Measurements from ENCODE around the gene FAM83D.
A peak's percentile ranks its signal among the peaks of the same experiment; 100 is the strongest.

The FAM83D gene, protein sequence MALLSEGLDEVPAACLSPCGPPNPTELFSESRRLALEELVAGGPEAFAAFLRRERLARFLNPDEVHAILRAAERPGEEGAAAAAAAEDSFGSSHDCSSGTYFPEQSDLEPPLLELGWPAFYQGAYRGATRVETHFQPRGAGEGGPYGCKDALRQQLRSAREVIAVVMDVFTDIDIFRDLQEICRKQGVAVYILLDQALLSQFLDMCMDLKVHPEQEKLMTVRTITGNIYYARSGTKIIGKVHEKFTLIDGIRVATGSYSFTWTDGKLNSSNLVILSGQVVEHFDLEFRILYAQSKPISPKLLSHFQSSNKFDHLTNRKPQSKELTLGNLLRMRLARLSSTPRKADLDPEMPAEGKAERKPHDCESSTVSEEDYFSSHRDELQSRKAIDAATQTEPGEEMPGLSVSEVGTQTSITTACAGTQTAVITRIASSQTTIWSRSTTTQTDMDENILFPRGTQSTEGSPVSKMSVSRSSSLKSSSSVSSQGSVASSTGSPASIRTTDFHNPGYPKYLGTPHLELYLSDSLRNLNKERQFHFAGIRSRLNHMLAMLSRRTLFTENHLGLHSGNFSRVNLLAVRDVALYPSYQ

GRCh38 chr20:38926142-38926933 is at the start of gene FAM83D:
TSS of gene FAM83D (plus strand) at chr20:38926417. CDS start at chr20:38926443, 26 bp downstream.
- Mint-ChIP-seq H3K27me3 (no peaks in the 10 kb centered on the region), H3K4me1 (ENCODE audit: low read depth) (peaks cover 28% of the 10 kb centered on the region), H3K27ac (peak within 1 kb of the TSS; percentile 31), H3K36me3 (ENCODE audit: low read depth) (peaks cover 7% of the 10 kb centered on the region), H3K4me3 (peak within 1 kb of the TSS; percentile 87), H3K9me3 (no peaks in the 10 kb centered on the region)

DNA sequence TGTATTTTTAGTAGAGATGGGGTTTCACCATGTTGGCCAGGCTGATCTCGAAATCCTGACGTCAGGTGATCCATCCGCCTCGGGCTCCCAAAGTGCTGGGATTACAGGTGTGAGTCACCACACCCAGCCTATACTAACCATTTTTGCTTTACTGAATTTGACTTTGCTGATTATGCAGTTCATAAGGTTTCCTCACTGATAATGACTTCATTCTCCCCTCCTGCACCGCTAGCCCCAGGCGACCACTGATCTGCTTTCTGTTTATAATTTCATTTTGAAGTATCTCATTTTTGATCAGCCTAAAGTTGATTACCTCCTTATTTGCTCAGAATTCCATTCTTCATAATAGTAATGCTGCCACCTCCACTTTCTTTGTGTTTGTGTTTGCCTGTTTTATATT is 48.7 kb upstream of the FAM83D start:
- Mint-ChIP-seq H3K9me3 (no peaks in the 10 kb centered on the region), H3K4me3 (peak overlapping the region; percentile 30), H3K27me3 (no peaks in the 10 kb centered on the region), H3K36me3 (ENCODE audit: low read depth) (peaks cover 34% of the 10 kb centered on the region), H3K4me1 (ENCODE audit: low read depth) (peaks cover 97% of the 10 kb centered on the region), H3K27ac (peak overlapping the region; percentile 76)

DNA sequence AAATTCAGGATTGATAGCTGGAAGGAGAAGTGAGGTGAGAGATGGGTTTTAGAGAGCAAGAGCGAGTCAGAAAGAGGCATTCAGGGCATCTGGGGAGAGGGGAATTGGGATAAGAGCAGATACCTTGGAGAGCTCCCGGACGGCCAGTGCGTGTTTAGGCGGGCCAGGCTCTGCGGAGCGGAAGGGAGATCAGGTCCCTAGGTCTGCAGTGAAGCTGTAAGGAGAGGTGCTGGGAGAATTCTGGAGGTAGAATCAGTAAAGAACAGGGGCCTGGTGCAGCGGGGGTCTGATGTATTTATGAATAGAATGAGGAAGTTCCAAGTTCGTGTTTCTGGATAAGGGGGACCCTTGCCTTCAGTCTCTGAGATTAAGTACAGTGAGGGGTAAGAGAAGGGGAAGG is 47.4 kb upstream of the FAM83D start:
- peaks cover 35% of the 10 kb centered on the region for H3K36me3 Mint-ChIP-seq (ENCODE audit: low read depth)
- peaks cover 95% of the 10 kb centered on the region for H3K4me1 Mint-ChIP-seq (ENCODE audit: low read depth)
- H3K4me3 Mint-ChIP-seq: no peak overlapping the region
- peak overlapping the region; percentile 53 for H3K27ac Mint-ChIP-seq
- no peaks in the 10 kb centered on the region for H3K9me3 Mint-ChIP-seq
- no peaks in the 10 kb centered on the region for H3K27me3 Mint-ChIP-seq

- Mint-ChIP-seq H3K9me3 (no peaks in the 10 kb centered on the region), H3K27me3 (no peaks in the 10 kb centered on the region), H3K27ac (peak overlapping the region; percentile 73), H3K4me1 (ENCODE audit: low read depth) (peaks cover 78% of the 10 kb centered on the region), H3K4me3 (peak overlapping the region; percentile 45), H3K36me3 (ENCODE audit: low read depth) (peaks cover 35% of the 10 kb centered on the region)
Observed at GRCh38 chr20:38880952-38881735, 45.1 kb upstream of the FAM83D start.

DNA sequence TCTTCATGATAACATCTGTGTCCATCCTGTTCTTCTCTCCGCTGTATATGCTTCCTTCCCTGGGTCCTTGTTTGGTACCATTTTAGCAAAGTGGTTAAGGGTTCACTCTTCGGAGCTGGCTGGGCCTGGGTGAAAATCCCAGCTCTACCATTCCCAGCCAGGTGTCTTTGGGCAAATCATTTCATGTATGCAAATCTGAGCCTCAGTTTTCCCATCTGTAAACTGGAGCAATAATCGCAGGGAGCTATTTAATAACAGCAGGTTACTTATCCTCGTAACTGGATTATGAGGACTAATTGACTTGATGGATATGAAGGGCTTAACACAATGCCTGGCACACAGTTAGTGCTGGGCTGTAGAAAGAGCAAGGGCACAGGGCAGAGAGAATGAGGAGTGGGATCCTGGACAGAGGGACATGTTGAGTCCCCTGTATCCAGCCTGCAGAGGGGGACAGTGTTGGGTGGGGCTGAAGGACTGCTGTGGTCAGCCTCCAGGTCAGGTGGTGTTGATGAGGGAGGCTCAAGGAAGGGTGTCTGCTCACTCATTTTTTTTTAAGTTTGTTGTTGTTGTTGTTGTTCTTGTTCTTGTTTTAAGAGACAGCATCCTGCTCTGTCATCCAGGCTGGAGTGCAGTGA is 44.3 kb upstream of the FAM83D start:
- no peak overlapping the region for H3K4me3 Mint-ChIP-seq
- peak overlapping the region; percentile 73 for H3K27ac Mint-ChIP-seq
- H3K9me3 Mint-ChIP-seq: no peaks in the 10 kb centered on the region
- H3K27me3 Mint-ChIP-seq: no peaks in the 10 kb centered on the region
- H3K4me1 Mint-ChIP-seq (ENCODE audit: low read depth): peaks cover 74% of the 10 kb centered on the region
- peaks cover 38% of the 10 kb centered on the region for H3K36me3 Mint-ChIP-seq (ENCODE audit: low read depth)

GRCh38 chr20:38882600-38882999 is 43.6 kb upstream of the FAM83D start:
- H3K9me3 Mint-ChIP-seq: no peaks in the 10 kb centered on the region
- H3K27me3 Mint-ChIP-seq: no peaks in the 10 kb centered on the region
- no peak overlapping the region for H3K4me3 Mint-ChIP-seq
- H3K27ac Mint-ChIP-seq: peak overlapping the region; percentile 73
- peaks cover 43% of the 10 kb centered on the region for H3K36me3 Mint-ChIP-seq (ENCODE audit: low read depth)
- peaks cover 71% of the 10 kb centered on the region for H3K4me1 Mint-ChIP-seq (ENCODE audit: low read depth)

DNA sequence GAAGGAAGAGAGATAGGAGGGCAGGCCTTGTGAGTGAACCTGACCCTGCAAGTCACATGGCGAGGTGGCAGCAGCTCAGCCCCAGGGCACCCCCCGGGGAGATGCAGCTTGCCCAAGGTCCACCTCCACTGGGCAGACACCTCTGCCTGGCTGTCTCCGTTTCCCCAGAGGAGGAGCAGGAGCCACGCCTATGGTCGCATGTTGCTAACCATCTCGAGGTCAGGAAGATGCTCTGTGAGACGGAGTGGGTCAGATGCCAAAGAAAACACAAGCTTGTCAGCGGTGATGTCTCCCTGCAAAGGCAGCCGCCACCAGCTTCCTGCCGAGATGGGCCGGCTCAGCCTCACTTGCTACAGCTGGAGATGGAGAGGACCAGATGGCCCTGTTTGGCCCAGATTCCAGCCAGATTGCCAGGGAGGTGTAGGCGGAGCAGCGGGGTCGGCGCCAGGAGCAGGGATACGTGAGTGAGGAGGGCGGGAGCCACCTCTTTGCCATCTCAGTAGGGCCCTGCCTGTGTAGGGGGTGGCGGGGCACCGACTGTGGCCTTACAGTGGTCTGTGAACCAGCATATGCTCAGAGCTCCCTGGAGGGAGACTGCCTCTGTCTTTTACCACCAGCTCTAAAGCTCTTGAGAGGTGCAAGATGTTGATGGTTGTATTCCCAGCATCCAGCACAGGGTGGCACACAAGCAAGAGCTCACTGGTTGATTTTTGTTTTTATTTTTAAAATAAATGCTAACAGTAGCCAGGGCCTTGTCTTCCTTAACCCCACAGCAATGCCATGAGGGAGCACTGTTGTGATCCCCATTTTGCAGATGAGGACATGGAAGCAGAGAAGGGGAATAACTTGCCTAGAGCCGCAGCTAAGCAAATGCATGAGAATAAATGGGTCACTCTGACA is 42.9 kb upstream of the FAM83D start:
- H3K4me3 Mint-ChIP-seq: no peak overlapping the region
- H3K27me3 Mint-ChIP-seq: no peaks in the 10 kb centered on the region
- peak overlapping the region; percentile 73 for H3K27ac Mint-ChIP-seq
- peaks cover 38% of the 10 kb centered on the region for H3K36me3 Mint-ChIP-seq (ENCODE audit: low read depth)
- H3K4me1 Mint-ChIP-seq (ENCODE audit: low read depth): peaks cover 64% of the 10 kb centered on the region
- no peaks in the 10 kb centered on the region for H3K9me3 Mint-ChIP-seq

DNA sequence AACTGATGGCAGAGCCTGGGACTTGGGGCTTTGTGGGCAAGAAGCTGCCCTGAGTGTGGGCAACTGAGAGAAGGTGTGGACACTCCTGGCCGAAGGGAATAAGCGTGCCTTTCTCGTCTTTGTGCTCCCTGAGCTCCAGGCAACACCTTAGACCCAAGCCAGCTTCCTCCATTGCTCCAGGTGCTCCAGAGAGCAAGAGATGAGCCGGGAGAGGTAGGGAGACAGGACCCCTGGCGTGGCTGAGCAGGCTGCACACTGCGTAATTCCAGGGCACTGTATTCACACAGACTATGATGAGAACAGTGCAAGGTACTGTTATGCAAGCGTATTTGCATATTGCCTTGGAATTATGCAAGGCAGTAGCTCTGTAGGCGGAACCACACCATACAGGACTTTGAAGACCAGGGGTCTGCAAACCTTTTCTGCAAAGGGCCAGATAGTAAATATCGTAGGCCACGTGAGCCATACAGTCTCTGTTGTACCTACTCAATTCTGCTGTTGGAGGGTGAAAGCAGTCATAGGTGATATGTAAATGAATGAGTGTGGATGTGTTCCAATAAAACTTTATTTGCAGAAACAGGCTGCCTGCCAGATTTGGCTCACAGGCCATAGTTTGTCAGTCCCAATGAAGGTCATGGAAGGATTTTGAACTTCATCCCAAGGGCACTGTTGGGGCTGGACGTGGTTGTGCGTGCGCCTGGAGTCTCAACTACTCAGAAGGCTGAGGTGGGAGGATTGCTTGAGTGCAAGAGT is 42.1 kb upstream of the FAM83D start:
- Mint-ChIP-seq H3K4me3 (no peak overlapping the region), H3K27ac (no peak overlapping the region), H3K27me3 (no peaks in the 10 kb centered on the region), H3K4me1 (ENCODE audit: low read depth) (peaks cover 58% of the 10 kb centered on the region), H3K36me3 (ENCODE audit: low read depth) (peaks cover 34% of the 10 kb centered on the region), H3K9me3 (no peaks in the 10 kb centered on the region)

- Mint-ChIP-seq H3K36me3 (ENCODE audit: low read depth) (peaks cover 35% of the 10 kb centered on the region), H3K27ac (no peak overlapping the region), H3K27me3 (no peaks in the 10 kb centered on the region), H3K9me3 (no peaks in the 10 kb centered on the region), H3K4me1 (ENCODE audit: low read depth) (peaks cover 61% of the 10 kb centered on the region), H3K4me3 (no peak overlapping the region)
Observed at GRCh38 chr20:38885357-38885756, 40.9 kb upstream of the FAM83D start.

- Mint-ChIP-seq H3K4me3 (no peak overlapping the region), H3K4me1 (ENCODE audit: low read depth) (peaks cover 58% of the 10 kb centered on the region), H3K36me3 (ENCODE audit: low read depth) (peaks cover 24% of the 10 kb centered on the region), H3K9me3 (no peaks in the 10 kb centered on the region), H3K27ac (peak overlapping the region; percentile 16), H3K27me3 (no peaks in the 10 kb centered on the region)
Observed at GRCh38 chr20:38888059-38888831, 38.0 kb upstream of the FAM83D start.

DNA sequence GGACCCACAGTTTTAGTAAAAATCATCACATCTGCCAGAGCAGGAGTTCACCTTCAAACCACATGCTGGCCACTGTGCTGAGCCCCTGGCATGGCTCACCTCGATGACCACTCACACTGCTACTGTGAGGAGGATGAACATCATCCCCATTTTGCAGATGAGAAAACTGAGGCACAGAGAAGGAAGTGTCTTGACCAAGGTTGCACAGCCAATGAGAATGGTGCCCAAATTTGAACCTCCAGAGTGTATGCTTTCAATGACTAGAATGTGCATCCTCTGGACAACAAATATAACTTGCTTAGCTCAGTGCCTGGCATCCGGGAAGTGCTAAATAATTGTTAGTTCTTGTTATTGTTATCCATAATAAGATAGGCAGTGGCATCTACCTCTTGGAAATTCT is 37.2 kb upstream of the FAM83D start:
- H3K27me3 Mint-ChIP-seq: no peaks in the 10 kb centered on the region
- H3K9me3 Mint-ChIP-seq: no peaks in the 10 kb centered on the region
- H3K4me1 Mint-ChIP-seq (ENCODE audit: low read depth): peaks cover 61% of the 10 kb centered on the region
- no peak overlapping the region for H3K4me3 Mint-ChIP-seq
- peaks cover 24% of the 10 kb centered on the region for H3K36me3 Mint-ChIP-seq (ENCODE audit: low read depth)
- H3K27ac Mint-ChIP-seq: peak overlapping the region; percentile 93

DNA sequence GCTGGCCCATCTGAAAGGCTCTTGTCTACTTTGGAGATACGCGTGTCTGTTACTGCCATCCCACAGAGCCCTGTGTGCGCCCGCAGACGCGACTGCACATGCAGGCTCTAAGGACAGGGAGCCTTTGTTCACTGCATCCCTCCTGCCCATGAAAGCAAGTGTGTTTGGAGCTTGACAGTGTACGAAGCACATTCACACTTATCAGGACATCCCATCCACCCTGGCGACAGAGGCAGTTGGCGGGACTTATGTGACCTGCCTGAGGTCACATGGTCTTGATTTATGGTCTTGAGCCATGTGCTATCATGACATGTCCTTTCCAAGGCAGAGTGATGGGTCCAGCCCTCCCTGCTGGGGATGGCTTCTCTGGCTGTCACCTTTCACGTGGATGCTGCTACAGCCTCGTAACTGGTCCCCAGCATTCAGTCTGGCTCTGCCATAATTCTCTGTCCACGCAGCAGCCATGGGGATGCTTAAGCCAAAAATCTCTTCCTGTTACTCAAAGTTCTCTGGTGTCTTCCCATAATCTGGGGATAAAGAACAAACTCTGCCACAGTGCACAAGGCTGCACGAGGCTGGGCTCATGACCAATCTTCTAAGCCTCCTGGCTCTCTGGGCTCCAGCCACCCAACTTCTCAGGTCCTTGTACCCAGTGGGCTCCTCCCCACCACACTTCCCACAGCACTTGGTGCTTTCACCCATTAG is 36.3 kb upstream of the FAM83D start:
- Mint-ChIP-seq H3K9me3 (no peaks in the 10 kb centered on the region), H3K27ac (peak overlapping the region; percentile 93), H3K27me3 (no peaks in the 10 kb centered on the region), H3K4me3 (peak overlapping the region; percentile 36), H3K4me1 (ENCODE audit: low read depth) (peaks cover 66% of the 10 kb centered on the region), H3K36me3 (ENCODE audit: low read depth) (peaks cover 32% of the 10 kb centered on the region)
